NCI-H146 (cell line): ENCODE data around the gene ADORA2A.

ENCODE experiments used
- DNase-seq: peaks from one replicate; lab custom pipeline; 2025; lab: John Stamatoyannopoulos, UW

ADORA2A gene

GRCh38 chr22:24418786-24419474 lies 8.5 kb upstream of the ADORA2A start:
- peak; percentile 91 for DNase-seq

DNA sequence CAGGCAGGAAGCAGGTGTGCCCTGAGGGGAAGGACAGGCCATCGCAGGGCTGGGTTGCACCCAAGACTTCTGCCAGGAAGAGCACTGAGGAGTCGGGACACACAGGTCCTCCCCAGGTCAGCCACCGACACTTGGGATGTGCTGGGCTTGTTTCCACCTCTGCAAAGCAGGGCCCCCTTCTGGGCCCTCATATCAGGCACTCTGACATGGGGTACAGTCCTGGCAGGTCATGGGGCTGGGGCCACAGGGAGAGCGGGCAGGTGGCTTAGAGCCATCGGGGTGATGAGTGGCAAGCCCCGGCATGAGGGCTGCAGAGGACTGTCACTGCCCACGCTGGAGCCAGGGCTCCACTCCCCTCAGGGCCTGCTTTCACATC lies 7.9 kb upstream of the ADORA2A start:
- no peak for DNase-seq

GRCh38 chr22:24420072-24420976 lies 7.1 kb upstream of the ADORA2A start:
- peak; percentile 91 for DNase-seq

DNA sequence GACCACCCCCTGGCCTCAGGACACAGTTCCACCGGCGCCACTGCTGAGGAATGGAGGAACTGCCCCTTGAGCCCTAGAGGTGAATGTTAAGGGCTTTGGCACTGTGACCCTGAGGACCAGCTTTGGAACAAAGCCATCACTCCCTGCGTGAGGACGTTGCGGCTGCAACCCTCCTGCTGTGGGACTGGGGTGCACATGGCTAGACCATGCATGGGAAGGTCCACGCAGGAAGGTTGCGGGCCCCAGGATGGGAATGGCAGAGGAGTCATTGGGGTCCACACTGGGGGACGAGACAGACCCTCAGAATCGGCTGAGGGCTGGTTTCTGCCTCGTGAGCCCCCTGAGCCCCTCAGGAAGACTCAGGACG lies 6.4 kb upstream of the ADORA2A start:
- DNase-seq = no peak

DNA sequence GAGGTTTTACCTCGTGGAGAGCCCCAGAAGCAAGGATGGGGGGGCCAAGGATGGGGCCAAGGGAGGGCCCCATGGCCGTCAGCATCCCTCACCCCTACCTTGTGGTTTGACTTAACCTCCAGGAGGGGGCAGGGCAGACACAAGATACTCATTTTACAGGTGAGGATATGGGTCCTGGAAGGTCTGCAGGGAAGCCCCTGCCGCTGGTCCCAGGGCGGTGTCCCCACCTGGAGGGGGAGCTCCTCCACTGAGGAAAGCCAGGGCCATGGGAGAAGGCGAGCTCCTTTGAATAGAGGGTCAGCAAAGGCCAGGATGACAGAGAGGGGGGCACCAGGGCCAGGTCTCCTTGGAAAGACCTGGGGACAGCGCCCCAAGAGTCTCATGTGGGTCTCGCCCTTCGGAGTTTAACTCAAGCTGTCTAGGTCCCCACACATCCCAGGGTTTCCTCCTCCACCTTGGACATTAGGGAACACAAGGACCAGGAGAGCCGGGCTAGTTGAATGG lies 5.9 kb upstream of the ADORA2A start:
- DNase-seq = peak; percentile 49

- no peak for DNase-seq
Observed at GRCh38 chr22:24422102-24422665, 5.2 kb upstream of the ADORA2A start.

DNA sequence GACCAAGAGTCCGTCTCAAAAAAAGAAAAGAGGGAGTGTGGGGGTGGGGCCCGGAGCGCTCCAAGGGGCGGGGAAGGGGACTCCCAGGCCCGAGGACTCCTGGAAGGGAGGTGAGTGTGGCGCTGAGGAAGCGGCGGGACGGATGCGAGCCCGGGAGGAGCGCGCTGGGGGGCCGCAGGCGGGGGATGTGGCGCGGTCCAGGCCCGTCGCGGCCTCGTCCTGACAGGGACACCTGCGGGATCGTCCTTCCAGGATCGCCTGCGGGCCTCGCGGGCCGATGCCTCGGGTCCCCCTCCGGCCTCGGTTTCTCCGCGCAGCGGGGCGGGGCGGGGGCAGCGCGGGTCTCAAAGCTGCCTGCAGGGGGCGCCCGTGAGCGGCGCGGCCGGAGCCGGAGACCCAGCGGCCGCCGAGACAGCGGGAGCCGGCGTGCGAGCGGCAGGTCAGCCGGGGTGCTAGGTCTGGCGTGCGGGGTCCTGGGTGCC lies 3.8 kb upstream of the ADORA2A start:
- DNase-seq = peak; percentile 20

DNA sequence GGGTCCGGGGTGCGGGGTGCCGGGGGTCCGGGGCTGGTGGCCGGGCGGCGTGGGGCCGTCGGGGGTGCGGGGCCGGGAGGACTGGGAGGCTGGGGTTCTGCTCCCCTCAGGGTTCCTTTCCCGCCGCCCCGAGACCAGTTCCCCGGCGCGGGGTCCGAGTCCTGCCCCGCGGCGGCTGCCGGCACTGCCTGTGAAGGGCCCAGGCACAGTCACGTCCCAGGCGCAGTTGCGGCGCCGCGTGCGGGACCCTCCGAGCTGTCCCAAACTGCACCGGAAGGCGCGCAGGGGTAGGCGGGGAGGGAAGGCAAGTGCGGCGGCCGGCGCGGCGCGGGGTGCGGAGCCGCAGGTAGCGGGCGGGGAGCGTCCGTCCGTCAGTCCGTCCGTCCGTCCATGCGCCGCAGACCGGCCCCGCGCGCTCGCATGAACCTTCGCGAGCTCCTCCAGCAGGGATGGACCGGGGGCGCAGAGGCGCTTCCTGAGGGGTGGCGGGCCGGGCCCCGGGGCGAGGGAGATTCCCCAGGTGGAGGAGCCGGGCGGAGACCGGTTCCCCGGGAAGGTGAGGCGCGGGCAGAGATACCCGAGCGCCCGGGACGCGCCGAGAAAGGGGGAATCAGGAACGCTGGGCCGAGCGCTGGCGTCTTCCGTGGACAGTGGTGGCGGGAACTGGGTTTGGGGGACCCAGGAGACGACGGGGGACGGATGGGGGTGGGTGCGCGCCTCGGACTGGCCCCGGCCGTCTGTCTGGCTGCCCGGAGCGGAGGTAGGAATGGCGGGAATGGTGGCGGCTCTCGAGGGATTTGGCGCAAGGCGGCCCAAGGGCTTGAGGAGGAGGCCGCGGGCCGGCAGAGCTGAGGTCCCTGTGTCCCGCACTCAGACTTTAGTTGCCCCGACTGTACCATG lies 3.1 kb upstream of the ADORA2A start:
- peak; percentile 20 for DNase-seq

DNA sequence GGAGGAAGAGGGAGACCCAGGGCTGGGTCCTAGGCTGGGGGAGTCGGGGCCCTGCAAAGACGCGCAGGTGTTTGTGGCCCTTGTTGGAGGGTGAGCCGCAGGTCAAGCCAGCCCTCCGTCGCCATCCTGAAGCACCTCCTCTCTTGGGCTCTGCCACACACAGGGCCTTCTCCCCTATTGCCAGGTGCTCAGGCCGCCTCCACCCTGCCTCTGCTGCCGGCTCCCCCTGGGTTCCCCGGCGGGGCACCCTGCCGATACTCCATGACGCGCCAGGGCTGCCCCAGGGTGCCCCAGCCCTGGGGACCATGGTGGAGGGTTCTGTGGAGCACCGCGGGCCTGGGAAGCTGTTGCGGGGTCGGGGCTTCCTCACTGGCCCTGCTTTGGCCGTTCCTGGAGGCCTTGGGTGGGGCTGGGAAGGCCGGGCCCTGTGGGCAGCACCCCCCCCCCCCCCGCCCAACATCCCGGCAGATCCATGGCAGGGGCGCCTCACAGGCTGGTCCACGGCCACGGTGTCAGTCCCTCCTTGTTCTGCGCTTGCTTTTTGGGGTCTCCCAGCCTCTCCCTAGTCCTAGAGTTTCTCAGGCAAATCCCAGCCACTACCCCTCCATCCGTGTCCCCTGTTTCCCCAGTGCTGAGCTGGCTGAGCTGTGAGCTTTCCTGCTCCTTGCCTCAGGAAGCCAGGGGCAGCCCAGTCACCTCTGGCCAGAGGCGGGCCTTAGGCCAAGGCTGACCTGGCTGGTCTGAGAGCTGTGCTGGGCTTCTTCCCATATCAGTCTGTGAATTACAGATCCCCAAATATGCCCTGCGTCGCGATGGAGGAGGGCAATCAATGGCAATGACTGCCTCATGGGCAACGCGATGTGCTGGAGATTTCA lies 2.3 kb upstream of the ADORA2A start:
- no peak for DNase-seq

DNA sequence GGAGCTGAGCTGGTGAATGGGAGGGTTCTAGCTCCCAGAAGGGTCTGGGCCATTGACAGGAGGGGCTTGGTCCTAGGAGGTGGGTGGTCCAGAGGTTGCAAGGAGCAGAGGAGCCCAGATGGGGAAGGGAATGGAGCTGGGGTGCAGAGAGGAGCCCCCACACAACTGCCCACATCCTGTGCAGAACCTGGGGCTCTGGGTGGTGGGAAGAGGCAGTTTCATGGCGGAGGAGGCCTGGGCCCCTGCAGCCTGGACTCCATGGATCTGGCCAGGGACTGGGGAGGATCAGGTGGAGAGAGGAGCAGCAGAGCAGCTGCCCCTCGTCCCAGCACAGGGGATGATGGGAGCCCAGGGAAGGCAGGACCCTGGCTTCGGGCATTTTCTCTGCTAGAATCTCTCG lies 963 bp upstream of the ADORA2A start:
- DNase-seq = no peak

- DNase-seq = no peak
Observed at GRCh38 chr22:24426851-24427499, 424 bp upstream of the ADORA2A start.

GRCh38 chr22:24428751-24429410 lies 1.5 kb downstream of the ADORA2A start:
- DNase-seq = no peak

DNA sequence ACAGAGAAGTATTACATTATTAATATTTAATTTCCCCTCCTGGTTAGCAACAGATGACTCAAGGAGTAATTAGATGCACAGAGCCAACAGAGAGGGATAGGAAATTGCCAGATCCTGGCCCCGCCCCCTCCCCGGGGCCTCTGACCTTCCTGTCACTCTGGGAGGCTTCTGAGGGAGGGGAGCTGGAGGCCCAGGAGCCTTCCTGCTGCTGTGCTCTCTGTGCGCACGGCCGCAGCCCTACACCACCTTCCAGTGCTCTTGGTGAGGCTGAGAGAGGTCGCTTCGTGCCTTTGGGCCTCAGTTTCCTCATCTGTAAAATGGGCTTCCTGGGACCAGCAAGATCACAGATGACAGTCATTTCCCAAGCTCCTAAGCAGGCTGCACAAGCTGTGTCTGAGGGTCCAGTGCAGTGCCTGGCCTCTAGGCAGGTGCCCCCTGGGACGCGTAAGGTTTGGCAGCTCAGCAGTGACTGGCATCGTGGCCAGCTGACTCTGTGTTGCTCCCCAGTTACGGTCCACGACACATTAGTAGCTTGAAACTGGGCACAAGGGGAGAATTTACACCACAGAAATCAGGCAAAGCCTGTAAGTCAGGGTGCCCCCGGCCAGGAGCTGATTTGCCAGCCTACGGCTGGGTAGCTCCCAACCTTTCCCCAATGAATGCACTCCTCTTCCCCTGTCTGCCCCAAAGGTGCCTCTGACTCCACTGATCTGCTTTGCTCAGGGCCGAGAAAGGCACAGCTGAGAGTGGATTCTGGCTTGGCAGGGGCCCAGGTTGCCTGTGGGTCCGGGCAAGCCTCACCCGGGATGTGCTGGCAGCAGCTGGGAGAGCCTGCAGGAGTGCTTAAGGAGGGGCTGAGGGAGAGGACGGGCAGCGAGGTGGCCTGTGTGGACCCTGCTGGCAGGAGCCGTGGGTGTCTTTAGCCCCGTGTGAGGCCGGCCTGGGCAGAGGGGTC lies 2.3 kb downstream of the ADORA2A start:
- DNase-seq = no peak

DNA sequence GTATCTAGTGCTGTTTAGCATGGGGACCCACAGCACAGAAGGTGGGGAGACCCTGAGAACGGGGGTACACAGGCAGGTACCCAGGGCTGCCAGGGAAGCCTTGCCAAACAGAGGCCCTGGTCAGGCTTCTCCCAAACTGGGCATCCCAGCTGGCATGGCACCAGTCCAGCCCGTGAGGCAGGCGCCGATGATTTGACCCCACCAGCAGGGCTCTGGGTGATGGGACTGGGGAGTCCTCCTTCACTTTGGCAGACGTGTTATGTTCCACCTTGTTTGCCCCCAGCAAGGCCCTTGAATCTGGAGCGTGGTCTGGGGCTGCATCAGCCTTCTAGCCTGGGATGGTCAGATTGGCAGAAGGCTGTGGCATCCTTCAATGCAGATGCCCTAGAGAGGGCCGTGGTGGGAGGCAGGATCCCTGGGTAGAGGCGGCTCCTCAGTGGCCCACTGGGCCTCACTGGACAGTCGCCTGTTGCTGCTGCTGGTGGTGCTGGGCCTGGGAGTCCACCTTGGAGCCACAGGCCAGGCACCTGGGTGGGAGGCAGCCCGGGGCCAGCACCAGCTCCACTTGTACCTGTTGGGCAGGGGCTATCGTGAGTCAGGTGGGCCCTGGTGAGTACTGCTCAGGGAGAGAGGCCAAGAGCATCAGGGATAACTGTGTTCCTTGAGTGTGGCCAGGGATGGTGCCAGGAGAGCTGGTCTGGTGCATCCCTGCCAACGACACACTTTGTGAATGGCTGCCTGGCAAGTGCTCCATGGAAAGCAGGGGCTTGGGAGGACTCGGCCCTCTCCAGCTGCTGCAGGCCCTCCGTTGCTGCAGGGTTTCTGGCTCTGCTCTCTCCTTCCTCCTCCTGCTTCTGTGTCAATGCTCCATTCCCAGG lies 3.3 kb downstream of the ADORA2A start:
- no peak for DNase-seq

GRCh38 chr22:24431309-24432034 lies 4.1 kb downstream of the ADORA2A start:
- DNase-seq = no peak

GRCh38 chr22:24432059-24432853 lies 4.9 kb downstream of the ADORA2A start:
- DNase-seq = no peak
